Measurements from ENCODE around the gene SLC39A11. TPM values are rescaled to one million over a fixed set of nuclear protein-coding genes. Genes with fewer than 3 reads are reported as not detected.

Gene SLC39A11
- total RNA-seq, 2 donors from 2014 or later: 18.1 to 20.1 TPM

DNA sequence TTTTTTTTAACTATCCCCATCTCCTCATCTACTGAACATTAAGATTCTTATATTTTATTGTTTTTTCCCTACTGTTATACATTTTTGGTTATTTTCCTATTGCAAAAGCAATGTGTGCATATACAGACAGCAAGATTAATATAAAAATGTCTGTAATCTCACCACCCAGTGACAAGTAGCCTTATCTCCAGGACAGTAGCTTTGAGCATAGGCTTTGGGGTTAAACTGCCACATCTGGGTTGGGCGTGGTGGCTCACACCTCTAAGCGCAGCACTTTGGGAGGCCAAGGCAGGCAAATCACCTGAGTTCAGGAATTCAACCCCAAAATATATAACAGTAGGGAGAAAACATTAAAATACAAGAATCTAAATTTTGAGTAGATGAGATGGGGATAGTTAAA is 44.9 kb upstream of the SLC39A11 start:
- 95% methylated on average over 2 of the region's 2 CpGs; no CpG with 5 or more reads in 1 of the 2 experiments for WGBS, 2 experiments (ENCODE audit: insufficient coverage in 1 of 2, insufficient read length in 1 of 2)
- Histone ChIP-seq H3K27ac (ENCODE audit: low read depth, low read length) (no peak overlapping the region), H3K4me1 (ENCODE audit: control insufficient read depth, insufficient read depth, low read length) (peaks cover 6% of the 10 kb centered on the region), H3K9me3 (ENCODE audit: control insufficient read depth, low read length) (no peaks in the 10 kb centered on the region), H3K27me3 (ENCODE audit: control insufficient read depth, insufficient read depth, low read length, poor library complexity, severe bottlenecking) (peaks cover 27% of the 10 kb centered on the region), H3K4me3 (ENCODE audit: low read length) (no peak overlapping the region), H3K9ac (ENCODE audit: extremely low read depth, low read length, poor library complexity, severe bottlenecking) (no peak overlapping the region), H3K36me3 (ENCODE audit: control insufficient read depth, insufficient read depth, low read length) (no peaks in the 10 kb centered on the region)
- Mint-ChIP-seq H3K9me3 (no peaks in the 10 kb centered on the region), H3K27ac (no peak overlapping the region), H3K4me3 (no peak overlapping the region), H3K36me3 (ENCODE audit: low read depth) (no peaks in the 10 kb centered on the region), H3K27me3 (ENCODE audit: insufficient read depth) (peaks cover 76% of the 10 kb centered on the region), H3K4me1 (peaks cover 8% of the 10 kb centered on the region)
- no peak for DNase-seq
- no peak for TF ChIP-seq CTCF (conservative IDR thresholded peaks at IDR 0.05)

GRCh38 chr17:73135766-73136165 is 43.3 kb upstream of the SLC39A11 start:
- Mint-ChIP-seq H3K9me3 (no peaks in the 10 kb centered on the region), H3K4me1 (peaks cover 11% of the 10 kb centered on the region), H3K27me3 (ENCODE audit: insufficient read depth) (peaks cover 70% of the 10 kb centered on the region), H3K36me3 (ENCODE audit: low read depth) (no peaks in the 10 kb centered on the region), H3K27ac (no peak overlapping the region), H3K4me3 (no peak overlapping the region)
- H3K4me3 ChIP-seq (ENCODE audit: low read length): no peak overlapping the region
- no peak for TF ChIP-seq CTCF (conservative IDR thresholded peaks at IDR 0.05)
- no peaks in the 10 kb centered on the region for H3K9me3 ChIP-seq (ENCODE audit: control insufficient read depth, low read length)
- H3K27me3 ChIP-seq (ENCODE audit: control insufficient read depth, insufficient read depth, low read length, poor library complexity, severe bottlenecking): peaks cover 22% of the 10 kb centered on the region
- H3K4me1 ChIP-seq (ENCODE audit: control insufficient read depth, insufficient read depth, low read length): peaks cover 5% of the 10 kb centered on the region
- no peaks in the 10 kb centered on the region for H3K36me3 ChIP-seq (ENCODE audit: control insufficient read depth, insufficient read depth, low read length)
- no peak for DNase-seq
- 93 to 100% methylated on average over 2 to 3 of the region's 4 CpGs for WGBS, 2 experiments (ENCODE audit: insufficient coverage in 1 of 2, insufficient read length in 1 of 2)
- no peak overlapping the region for H3K9ac ChIP-seq (ENCODE audit: extremely low read depth, low read length, poor library complexity, severe bottlenecking)
- no peak overlapping the region for H3K27ac ChIP-seq (ENCODE audit: low read depth, low read length)

GRCh38 chr17:73133911-73134649 is 41.6 kb upstream of the SLC39A11 start:
- Histone ChIP-seq H3K4me1 (ENCODE audit: control insufficient read depth, insufficient read depth, low read length) (no peaks in the 10 kb centered on the region), H3K36me3 (ENCODE audit: control insufficient read depth, insufficient read depth, low read length) (no peaks in the 10 kb centered on the region), H3K4me3 (ENCODE audit: low read length) (no peak overlapping the region), H3K9ac (ENCODE audit: extremely low read depth, low read length, poor library complexity, severe bottlenecking) (no peak overlapping the region), H3K27ac (ENCODE audit: low read depth, low read length) (no peak overlapping the region), H3K9me3 (ENCODE audit: control insufficient read depth, low read length) (no peaks in the 10 kb centered on the region), H3K27me3 (ENCODE audit: control insufficient read depth, insufficient read depth, low read length, poor library complexity, severe bottlenecking) (peaks cover 11% of the 10 kb centered on the region)
- no peaks in the 10 kb centered on the region for H3K9me3 Mint-ChIP-seq
- 64 to 71% methylated on average over 4 of the region's 4 CpGs for WGBS, 2 experiments (ENCODE audit: insufficient coverage in 1 of 2, insufficient read length in 1 of 2)
- no peak overlapping the region for H3K4me3 Mint-ChIP-seq
- H3K27ac Mint-ChIP-seq: no peak overlapping the region
- H3K4me1 Mint-ChIP-seq: peaks cover 5% of the 10 kb centered on the region
- no peaks in the 10 kb centered on the region for H3K36me3 Mint-ChIP-seq (ENCODE audit: low read depth)
- TF ChIP-seq CTCF (conservative IDR thresholded peaks at IDR 0.05): no peak
- H3K27me3 Mint-ChIP-seq (ENCODE audit: insufficient read depth): peaks cover 61% of the 10 kb centered on the region
- DNase-seq: no peak
